DOHH2 (cell line): ENCODE measurements around the gene LAMA2.

ENCODE experiments used
- H3F3A ChIP-seq: fragments of 200-600 bp; sonication (generic), shearing (Covaris generic); 2 replicates; pipeline ENCODE4 v1.6.0; 2016; ENCODE audit warnings: antibody characterized with exemption, mild to moderate bottlenecking; ENCODE audit not compliant: control insufficient read depth, insufficient read depth
- H3K27ac ChIP-seq: fragments of 200-600 bp; sonication (generic); 2 replicates; pipeline ENCODE4 v1.5.1; 2014; ENCODE audit warnings: low read depth, mild to moderate bottlenecking, low read length, moderate library complexity
- H3K27me3 ChIP-seq: fragments of 200-600 bp; sonication (generic); 2 replicates; pipeline ENCODE4 v1.6.1; 2014; ENCODE audit warnings: mild to moderate bottlenecking, low read length, mixed read lengths; ENCODE audit not compliant: control insufficient read depth
- H3K36me3 ChIP-seq: fragments of 200-600 bp; sonication (generic); 2 replicates; pipeline ENCODE4 v1.6.1; 2014; ENCODE audit warnings: mild to moderate bottlenecking, low read length, moderate library complexity, mixed read lengths; ENCODE audit not compliant: control insufficient read depth
- H3K4me1 ChIP-seq: fragments of 200-600 bp; sonication (generic); 2 replicates; pipeline ENCODE4 v1.6.1; 2014; ENCODE audit warnings: mild to moderate bottlenecking, low read length, mixed read lengths; ENCODE audit not compliant: control insufficient read depth
- H3K4me2 ChIP-seq: fragments of 200-600 bp; sonication (generic); 2 replicates; pipeline ENCODE4 v1.6.0; 2014; ENCODE audit warnings: mild to moderate bottlenecking, low read length, moderate library complexity
- H3K4me3 ChIP-seq: fragments of 200-600 bp; sonication (generic); 2 replicates; pipeline ENCODE4 v1.5.1; 2014; ENCODE audit warnings: mild to moderate bottlenecking, low read length, mixed read lengths
- H3K79me2 ChIP-seq: fragments of 200-600 bp; sonication (generic); 2 replicates; pipeline ENCODE4 v1.6.1; 2014; ENCODE audit warnings: mild to moderate bottlenecking, low read length, mixed read lengths; ENCODE audit not compliant: control insufficient read depth
- H3K9me2 ChIP-seq: fragments of 200-600 bp; sonication (generic); replicated peaks from 2 replicates; pipeline ENCODE4 v1.6.1; 2014; ENCODE audit warnings: mild to moderate bottlenecking, low read length, mixed read lengths; ENCODE audit not compliant: control insufficient read depth
- H3K9me3 ChIP-seq: fragments of 200-600 bp; sonication (generic); 2 replicates; pipeline ENCODE4 v1.6.1; 2014; ENCODE audit warnings: antibody characterized with exemption, low read length, mixed read lengths; ENCODE audit not compliant: control insufficient read depth, insufficient read depth
- H4K20me1 ChIP-seq: fragments of 200-600 bp; sonication (generic); 2 replicates; pipeline ENCODE4 v1.6.0; 2014; ENCODE audit warnings: low read depth, mild to moderate bottlenecking, antibody characterized with exemption, low read length, moderate library complexity; ENCODE audit not compliant: control insufficient read depth, insufficient read depth
- CTCF ChIP-seq: fragments of 200-600 bp; sonication (generic); IDR thresholded peaks from one replicate; pipeline ENCODE4 v1.5.1; 2014; ENCODE audit warnings: antibody characterized with exemption, mild to moderate bottlenecking, low read depth, low read length; ENCODE audit not compliant: poor library complexity, severe bottlenecking
- EZH2phosphoT487 ChIP-seq: fragments of 200-600 bp; sonication (generic); IDR thresholded peaks from 2 replicates; pipeline ENCODE4 v1.6.1; 2017; ENCODE audit warnings: borderline replicate concordance, mild to moderate bottlenecking, antibody characterized with exemption, low read length, moderate library complexity, mixed read lengths

Gene LAMA2

DNA sequence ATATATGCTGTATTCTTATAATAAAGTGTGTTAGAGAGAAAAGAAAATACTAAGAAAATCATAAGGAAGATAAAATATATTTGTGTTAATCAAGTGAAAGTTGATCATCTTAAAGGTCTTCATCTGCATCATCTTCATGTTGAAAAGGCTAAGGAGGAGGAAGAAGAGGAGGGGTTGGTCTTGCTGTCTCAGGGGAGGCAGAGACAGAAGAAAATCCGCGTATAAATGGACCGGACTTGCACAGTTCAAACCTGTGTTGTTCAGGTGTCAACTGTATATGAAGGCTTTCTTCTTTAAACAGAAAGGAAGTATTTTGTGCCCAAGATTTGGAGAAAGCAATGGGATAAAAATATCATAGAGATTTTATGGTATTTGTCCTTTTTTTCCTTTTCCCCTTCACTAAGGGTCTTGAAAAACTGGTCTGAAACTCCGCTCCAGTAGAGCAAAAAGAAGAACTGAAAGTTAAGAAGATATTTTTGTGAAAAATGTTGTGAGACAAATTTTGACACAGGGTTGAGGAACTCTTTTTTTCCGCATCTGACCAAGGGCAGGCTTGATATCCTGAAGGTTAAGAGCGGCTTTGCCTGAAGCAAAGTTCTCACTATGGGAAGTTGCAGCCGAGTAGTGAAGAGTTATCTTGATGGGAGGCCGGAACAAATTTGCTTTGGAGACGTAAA lies 350.7 kb downstream of the LAMA2 start:
- H3K4me2 ChIP-seq = no peak overlapping the region
- 0 out of 2 replicates have a peak, but pooled peaks cover 3% of the 10 kb centered on the region for H3K4me1 ChIP-seq

GRCh38 chr6:129235167-129236000 lies 352.4 kb downstream of the LAMA2 start:
- H3K9me3 ChIP-seq = no peaks in the 10 kb centered on the region
- H3K79me2 ChIP-seq = no peaks in the 10 kb centered on the region
- 0 out of 2 replicates have a peak, but pooled peaks cover 3% of the 10 kb centered on the region for H3K4me1 ChIP-seq
- H3K36me3 ChIP-seq = no peaks in the 10 kb centered on the region
- no peaks in the 10 kb centered on the region for H4K20me1 ChIP-seq
- H3K27me3 ChIP-seq = no peaks in the 10 kb centered on the region
- no peak overlapping the region for H3K27ac ChIP-seq
- no peak for TF ChIP-seq EZH2phosphoT487
- no peak for TF ChIP-seq CTCF
- no peaks in the 10 kb centered on the region for H3K9me2 ChIP-seq
- no peak overlapping the region for H3K4me3 ChIP-seq
- no peaks in the 10 kb centered on the region for H3F3A ChIP-seq
- no peak overlapping the region for H3K4me2 ChIP-seq

More for the DNA sequence above, 350.7 kb downstream of the LAMA2 start:
- Histone ChIP-seq H3K79me2 (no peaks in the 10 kb centered on the region), H4K20me1 (no peaks in the 10 kb centered on the region), H3K27ac (no peak overlapping the region), H3K9me3 (no peaks in the 10 kb centered on the region), H3K4me3 (no peak overlapping the region), H3K27me3 (no peaks in the 10 kb centered on the region), H3K36me3 (no peaks in the 10 kb centered on the region), H3K9me2 (no peaks in the 10 kb centered on the region), H3F3A (no peaks in the 10 kb centered on the region)
- TF ChIP-seq CTCF (no peak), EZH2phosphoT487 (no peak)

DNA sequence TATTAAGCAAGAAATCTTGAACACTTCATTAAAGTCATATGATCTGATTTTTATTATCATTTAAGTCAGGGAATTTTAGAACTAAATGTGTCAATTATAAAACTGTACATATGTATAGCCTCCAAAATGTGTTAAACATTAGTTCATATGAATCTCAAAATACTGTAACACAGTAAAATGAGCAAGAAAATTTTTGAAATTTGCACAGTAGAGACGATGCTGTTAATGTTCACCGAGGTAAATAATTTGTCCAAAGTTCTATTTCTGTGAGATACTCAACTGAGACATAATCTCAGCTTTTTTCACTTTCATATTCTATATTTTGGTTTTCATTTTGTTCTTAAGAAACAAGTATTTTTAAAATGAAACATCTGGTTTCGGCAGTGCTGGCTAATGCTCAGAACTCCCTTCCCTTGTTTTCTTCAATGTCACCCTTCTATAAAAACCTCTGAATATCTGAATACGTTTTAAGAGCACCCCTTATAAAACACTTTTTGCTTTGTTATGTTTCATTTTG lies 353.1 kb downstream of the LAMA2 start:
- H3K27me3 ChIP-seq = no peaks in the 10 kb centered on the region
- H3K27ac ChIP-seq = no peak overlapping the region
- H3K79me2 ChIP-seq = no peaks in the 10 kb centered on the region
- no peaks in the 10 kb centered on the region for H3K9me3 ChIP-seq
- no peaks in the 10 kb centered on the region for H3K9me2 ChIP-seq
- H3K4me2 ChIP-seq = no peak overlapping the region
- H3K4me1 ChIP-seq = 0 out of 2 replicates have a peak, but pooled peaks cover 3% of the 10 kb centered on the region
- no peak overlapping the region for H3K4me3 ChIP-seq
- no peaks in the 10 kb centered on the region for H3K36me3 ChIP-seq
- no peaks in the 10 kb centered on the region for H4K20me1 ChIP-seq
- H3F3A ChIP-seq = no peaks in the 10 kb centered on the region
- TF ChIP-seq EZH2phosphoT487 (no peak), CTCF (no peak)
